VCaP (cell line): ENCODE measurements around the gene PACRGL.
"Not testable (repeated sequence)": the region's sequence is repeated elsewhere in the genome, so short reads cannot be mapped to it uniquely, and the experiment has no call there.

ENCODE experiments used
- H3K27ac ChIP-seq: fragments of 450-650 bp; 2 replicates; pipeline ENCODE4 v1.5.1; 2017
- CTCF ChIP-seq: fragments of 450-650 bp; conservative IDR thresholded peaks from 2 replicates; pipeline ENCODE4 v1.5.1; 2017; ENCODE audit warnings: mild to moderate bottlenecking, moderate library complexity

The PACRGL gene

DNA sequence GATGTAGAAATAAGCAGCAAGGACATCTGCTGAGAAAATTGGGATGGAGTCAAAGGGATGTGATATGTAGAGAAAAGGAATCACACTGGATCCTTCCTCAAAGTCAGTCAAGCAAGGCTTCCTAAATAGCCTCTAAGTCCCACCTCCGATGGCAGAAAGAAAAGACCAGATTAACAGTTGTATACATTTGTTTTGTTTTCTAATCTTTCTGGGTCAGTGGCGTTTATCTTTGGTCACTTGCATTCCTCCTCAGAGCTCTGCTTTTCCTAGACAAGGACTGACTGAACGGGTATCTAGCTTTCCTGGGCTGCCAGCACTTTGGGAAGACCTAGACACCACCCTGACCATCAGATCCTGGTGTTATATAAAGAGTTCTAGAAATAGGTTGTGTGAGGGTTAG, 23.2 kb downstream of the PACRGL start:
- no peak overlapping the region for H3K27ac ChIP-seq
- no peak for TF ChIP-seq CTCF

- TF ChIP-seq CTCF = no peak
- H3K27ac ChIP-seq = no peak overlapping the region
Observed at GRCh38 chr4:20724915-20725314, 24.7 kb downstream of the PACRGL start.

GRCh38 chr4:20735931-20736330, 35.7 kb downstream of the PACRGL start:
- no peak for TF ChIP-seq CTCF
- H3K27ac ChIP-seq = no peak overlapping the region

DNA sequence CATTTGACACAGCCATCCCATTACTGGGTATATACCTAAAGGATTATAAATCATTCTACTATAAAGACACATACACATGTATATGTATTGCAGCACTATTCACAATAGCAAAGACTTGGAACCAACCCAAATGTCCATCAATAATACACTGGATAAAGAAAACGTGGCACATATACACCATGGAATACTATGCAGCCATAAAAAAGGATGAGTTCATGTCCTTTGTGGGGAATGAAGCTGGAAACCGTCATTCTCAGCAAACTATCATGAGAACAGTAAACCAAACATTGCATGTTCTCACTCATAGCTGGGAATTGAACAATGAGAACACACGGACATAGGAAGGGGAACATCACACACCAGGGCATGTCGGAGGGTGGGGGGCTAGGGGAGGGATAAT, 45.7 kb downstream of the PACRGL start:
- H3K27ac ChIP-seq = not testable (repeated sequence)

DNA sequence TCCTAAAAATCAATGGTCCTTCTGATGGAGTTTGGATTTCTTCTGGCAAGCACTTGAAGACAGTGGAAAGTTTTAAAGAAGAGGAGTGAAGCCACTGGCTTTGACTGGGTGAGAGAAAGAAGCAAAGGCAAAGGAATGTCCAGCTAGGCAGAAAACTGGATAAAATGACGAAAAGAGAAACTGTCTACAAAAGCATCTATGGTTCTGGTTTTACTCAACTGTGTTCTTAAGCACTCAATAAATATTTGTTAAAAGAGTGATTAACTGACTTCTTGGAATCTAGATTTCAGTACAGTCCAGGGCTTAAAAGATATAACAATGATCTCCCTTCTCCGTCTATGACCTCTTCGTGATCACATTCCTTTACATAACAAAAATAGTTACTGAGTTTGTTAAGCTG, 52.4 kb downstream of the PACRGL start:
- no peak for TF ChIP-seq CTCF
- no peak overlapping the region for H3K27ac ChIP-seq

DNA sequence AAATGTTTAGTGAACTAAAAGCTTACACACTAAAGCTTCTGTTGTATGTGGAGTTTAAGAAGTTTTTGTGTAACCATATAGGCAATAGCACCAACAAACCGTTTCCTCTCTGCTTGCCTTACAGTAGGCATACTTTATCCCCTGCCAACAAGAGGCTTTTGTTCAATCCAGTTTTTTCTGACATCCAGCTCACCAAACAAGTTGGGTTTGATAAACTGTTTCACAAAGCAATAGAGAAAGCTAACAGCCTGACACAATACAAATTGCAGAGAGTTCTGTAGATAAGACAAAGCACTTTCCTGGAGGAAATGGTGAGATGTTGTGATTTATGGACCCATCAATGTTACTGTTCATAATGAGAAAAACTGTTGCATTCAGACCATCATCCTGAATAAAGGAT, 53.8 kb downstream of the PACRGL start:
- H3K27ac ChIP-seq = no peak overlapping the region
- no peak for TF ChIP-seq CTCF

- TF ChIP-seq CTCF = peak; percentile 38; the same call in 1 of the 2 replicates
Observed at GRCh38 chr4:20760053-20760452, 59.8 kb downstream of the PACRGL start.

DNA sequence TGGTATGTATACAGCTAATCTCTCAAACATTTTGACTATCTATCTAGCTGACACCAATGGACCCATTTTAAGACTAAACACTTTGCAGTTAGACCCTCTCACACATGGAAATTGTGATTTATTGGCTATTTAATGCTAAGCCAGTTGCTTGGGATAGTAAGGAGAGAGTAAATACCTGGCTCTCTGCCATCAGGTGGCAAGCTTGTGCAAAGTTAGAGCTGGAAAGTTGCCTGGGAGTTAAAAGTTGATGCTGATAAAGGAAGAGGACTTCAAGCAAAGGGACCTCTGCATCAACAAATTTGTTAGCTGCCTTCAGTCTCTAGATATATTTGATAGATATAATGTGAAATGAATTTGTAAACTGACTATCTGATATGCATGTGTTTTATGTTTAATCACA, 61.1 kb downstream of the PACRGL start:
- TF ChIP-seq CTCF = no peak

More at GRCh38 chr4:20760053-20760452, 59.8 kb downstream of the PACRGL start:
- no peak overlapping the region for H3K27ac ChIP-seq

More for the DNA sequence above, 61.1 kb downstream of the PACRGL start:
- no peak overlapping the region for H3K27ac ChIP-seq
